Ovary (tissue), 3 donors: Measurements from ENCODE around the gene HNRNPA1L2.
"Not testable (repeated sequence)": the region's sequence is repeated elsewhere in the genome, so short reads cannot be mapped to it uniquely, and the experiment has no call there.

Experiments
- CTCF ChIP-seq, 3 donors: fragments of 450-650 bp in 2 of 3; fragments of 200-600 bp in 1 of 3; IDR thresholded peaks; one replicate each; pipeline versions ENCODE4 v1.5.1 to v1.8.0; 2016 to 2022; ENCODE audit warnings: antibody characterized with exemption in 3 of 3, mild to moderate bottlenecking in 1 of 3
- POLR2A ChIP-seq: fragments of 450-650 bp; IDR thresholded peaks from one replicate; pipeline ENCODE4 v1.6.1; 2017; ENCODE audit warnings: antibody characterized with exemption, mild to moderate bottlenecking, moderate library complexity
- donor health status: DM: no; HTN: no; CAD: no.

- not testable (repeated sequence) for TF ChIP-seq POLR2A; CTCF (IDR thresholded peaks at IDR 0.05)
These were observed 34.0 kb upstream of the HNRNPA1L2 start for GRCh38 chr13:52608184-52608583.
